ENCODE data around the gene TMEM200A.

DNA sequence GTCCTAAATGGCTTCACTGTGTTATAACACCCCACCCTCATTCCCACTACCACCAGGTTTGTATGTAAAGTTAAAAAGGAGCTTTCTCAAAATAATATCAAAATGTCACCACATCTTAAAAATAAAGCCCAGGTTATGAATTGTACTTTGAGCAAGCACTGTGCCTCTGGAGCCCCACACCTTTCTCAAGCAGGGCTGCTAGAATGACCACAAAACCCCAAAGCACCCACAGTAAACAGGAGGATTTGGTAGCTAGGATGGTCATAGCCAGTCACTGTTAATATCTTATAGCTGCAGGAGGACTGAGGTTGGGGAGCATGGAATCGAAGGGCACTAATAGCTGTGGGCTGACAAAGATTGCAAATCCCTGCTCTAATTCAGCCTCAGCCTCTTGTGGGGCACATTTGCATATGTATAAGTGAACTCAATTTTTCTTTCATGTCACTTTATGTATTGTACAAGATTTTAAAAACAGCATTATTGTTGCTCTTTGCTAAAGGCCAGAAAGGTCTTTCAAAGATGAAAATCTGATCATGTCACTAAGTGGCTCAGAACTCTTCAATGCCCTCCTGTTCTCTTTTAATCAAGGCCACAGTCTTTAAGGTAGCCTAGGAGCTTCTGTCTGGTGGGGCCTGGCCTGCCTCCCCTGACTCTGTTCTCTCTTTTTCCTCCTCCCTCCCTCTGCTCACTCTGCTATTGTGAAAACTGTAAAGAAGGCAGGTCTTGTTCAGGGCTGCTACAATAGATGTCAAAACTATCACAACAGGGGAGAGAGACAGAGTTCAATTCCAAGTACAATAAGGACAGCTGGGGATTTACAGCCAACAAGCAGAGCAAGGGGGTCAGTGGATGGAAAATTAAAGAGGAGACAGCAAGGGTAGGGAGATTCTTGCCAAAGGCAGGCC, 101.6 kb downstream of the TMEM200A start:
- TF ChIP-seq, protein P1, sequence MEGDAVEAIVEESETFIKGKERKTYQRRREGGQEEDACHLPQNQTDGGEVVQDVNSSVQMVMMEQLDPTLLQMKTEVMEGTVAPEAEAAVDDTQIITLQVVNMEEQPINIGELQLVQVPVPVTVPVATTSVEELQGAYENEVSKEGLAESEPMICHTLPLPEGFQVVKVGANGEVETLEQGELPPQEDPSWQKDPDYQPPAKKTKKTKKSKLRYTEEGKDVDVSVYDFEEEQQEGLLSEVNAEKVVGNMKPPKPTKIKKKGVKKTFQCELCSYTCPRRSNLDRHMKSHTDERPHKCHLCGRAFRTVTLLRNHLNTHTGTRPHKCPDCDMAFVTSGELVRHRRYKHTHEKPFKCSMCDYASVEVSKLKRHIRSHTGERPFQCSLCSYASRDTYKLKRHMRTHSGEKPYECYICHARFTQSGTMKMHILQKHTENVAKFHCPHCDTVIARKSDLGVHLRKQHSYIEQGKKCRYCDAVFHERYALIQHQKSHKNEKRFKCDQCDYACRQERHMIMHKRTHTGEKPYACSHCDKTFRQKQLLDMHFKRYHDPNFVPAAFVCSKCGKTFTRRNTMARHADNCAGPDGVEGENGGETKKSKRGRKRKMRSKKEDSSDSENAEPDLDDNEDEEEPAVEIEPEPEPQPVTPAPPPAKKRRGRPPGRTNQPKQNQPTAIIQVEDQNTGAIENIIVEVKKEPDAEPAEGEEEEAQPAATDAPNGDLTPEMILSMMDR (IDR thresholded peaks at IDR 0.05) = no peak
- no peak for TF ChIP-seq EP300 (IDR thresholded peaks at IDR 0.05)

Data from stomach (tissue), 4 donors.